Measurements from ENCODE around the gene IMMP2L.

DNA sequence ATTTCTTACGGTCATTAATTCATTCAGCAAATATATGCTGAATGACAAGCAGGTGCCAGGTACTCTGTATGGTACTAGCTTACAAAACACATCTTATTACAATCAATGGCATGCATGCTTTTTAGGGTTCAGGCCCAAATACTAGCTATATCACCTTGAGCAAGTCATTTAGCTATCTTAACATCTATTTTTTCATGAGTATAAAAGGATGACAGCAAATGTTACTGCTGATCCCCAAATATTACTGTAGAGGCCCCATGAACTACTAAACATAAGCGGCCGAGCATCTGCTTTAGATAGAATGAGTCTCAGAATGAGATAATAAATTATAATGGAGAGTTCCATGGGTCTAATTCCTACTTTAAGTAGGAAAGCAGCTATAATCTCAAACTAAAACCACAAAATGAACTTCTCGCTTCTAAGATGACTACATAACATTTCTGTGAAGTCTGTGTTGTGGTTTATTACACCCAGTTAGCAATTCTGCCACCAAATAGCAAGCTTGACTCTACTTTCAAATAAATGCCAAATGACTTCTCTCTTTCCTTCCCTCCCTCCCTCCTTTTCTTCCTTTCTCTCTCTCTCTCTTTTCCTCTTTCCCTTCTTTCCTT lies 585.1 kb downstream of the IMMP2L start:
- TF ChIP-seq, protein P1, sequence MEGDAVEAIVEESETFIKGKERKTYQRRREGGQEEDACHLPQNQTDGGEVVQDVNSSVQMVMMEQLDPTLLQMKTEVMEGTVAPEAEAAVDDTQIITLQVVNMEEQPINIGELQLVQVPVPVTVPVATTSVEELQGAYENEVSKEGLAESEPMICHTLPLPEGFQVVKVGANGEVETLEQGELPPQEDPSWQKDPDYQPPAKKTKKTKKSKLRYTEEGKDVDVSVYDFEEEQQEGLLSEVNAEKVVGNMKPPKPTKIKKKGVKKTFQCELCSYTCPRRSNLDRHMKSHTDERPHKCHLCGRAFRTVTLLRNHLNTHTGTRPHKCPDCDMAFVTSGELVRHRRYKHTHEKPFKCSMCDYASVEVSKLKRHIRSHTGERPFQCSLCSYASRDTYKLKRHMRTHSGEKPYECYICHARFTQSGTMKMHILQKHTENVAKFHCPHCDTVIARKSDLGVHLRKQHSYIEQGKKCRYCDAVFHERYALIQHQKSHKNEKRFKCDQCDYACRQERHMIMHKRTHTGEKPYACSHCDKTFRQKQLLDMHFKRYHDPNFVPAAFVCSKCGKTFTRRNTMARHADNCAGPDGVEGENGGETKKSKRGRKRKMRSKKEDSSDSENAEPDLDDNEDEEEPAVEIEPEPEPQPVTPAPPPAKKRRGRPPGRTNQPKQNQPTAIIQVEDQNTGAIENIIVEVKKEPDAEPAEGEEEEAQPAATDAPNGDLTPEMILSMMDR (conservative IDR thresholded peaks at IDR 0.05; ENCODE audit: low read length): no peak
- no peak for TF ChIP-seq EZH2phosphoT487 (IDR thresholded peaks at IDR 0.05; ENCODE audit: borderline replicate concordance)

Measured in Loucy (cell line).